Neural cell (in vitro differentiated cells): ENCODE measurements around the gene ZNF107. TPM values are rescaled to one million over a fixed set of nuclear protein-coding genes. Genes with fewer than 3 reads are reported as not detected.

Experiments
- H2AFZ ChIP-seq: fragments of 200-600, 300-800 bp; sonication (generic), shearing (Covaris generic); 2 replicates; pipeline ENCODE4 v1.6.0; 2014; ENCODE audit warnings: low read depth, mild to moderate bottlenecking, antibody characterized with exemption, low read length, moderate library complexity
- H3F3A ChIP-seq: fragments of 200-600 bp; shearing (Covaris generic); 2 replicates; pipeline ENCODE4 v1.6.1; 2016; ENCODE audit warnings: mild to moderate bottlenecking, moderate library complexity, mixed read lengths, antibody characterized with exemption, low read length; ENCODE audit not compliant: insufficient read depth, poor library complexity, severe bottlenecking
- H3K27ac ChIP-seq: fragments of 200-600, 300-800 bp; sonication (generic), shearing (Covaris generic); 2 replicates; pipeline ENCODE4 v1.5.1; 2014; ENCODE audit warnings: mild to moderate bottlenecking, low read length, moderate library complexity
- H3K27me3 ChIP-seq: fragments of 300-800, 200-600 bp; sonication (generic), shearing (Covaris generic); 2 replicates; pipeline ENCODE4 v1.6.0; 2014; ENCODE audit warnings: mild to moderate bottlenecking, low read depth, low read length, moderate library complexity; ENCODE audit not compliant: insufficient read depth
- H3K36me3 ChIP-seq: fragments of 300-800, 200-600 bp; sonication (generic), shearing (Covaris generic); 2 replicates; pipeline ENCODE4 v1.5.1; 2014; ENCODE audit warnings: mild to moderate bottlenecking, antibody characterized with exemption, low read length, moderate library complexity; ENCODE audit not compliant: insufficient read depth
- H3K4me2 ChIP-seq: fragments of 300-800, 200-600 bp; sonication (generic), shearing (Covaris generic); 2 replicates; pipeline ENCODE4 v1.6.0; 2014; ENCODE audit warnings: mild to moderate bottlenecking, low read length
- H3K4me3 ChIP-seq: fragments of 300-800, 200-600 bp; sonication (generic), shearing (Covaris generic); 2 replicates; pipeline ENCODE4 v1.5.1; 2014; ENCODE audit warnings: mild to moderate bottlenecking, low read length, moderate library complexity
- H3K79me2 ChIP-seq: fragments of 200-600 bp; shearing (Covaris generic); replicated peaks from 2 replicates; pipeline ENCODE4 v1.6.0; 2014; ENCODE audit warnings: mild to moderate bottlenecking, low read length, moderate library complexity; ENCODE audit not compliant: insufficient read depth
- H3K9ac ChIP-seq: fragments of 300-800, 200-600 bp; sonication (generic), shearing (Covaris generic); 2 replicates; pipeline ENCODE4 v1.6.1; 2016; ENCODE audit warnings: mild to moderate bottlenecking, low read length, mixed read lengths
- H3K9me2 ChIP-seq: fragments of 200-600 bp; shearing (Covaris generic); 2 replicates; pipeline ENCODE4 v1.6.1; 2016; ENCODE audit warnings: mild to moderate bottlenecking, low read length, mixed read lengths; ENCODE audit not compliant: insufficient read depth
- H3K9me3 ChIP-seq: fragments of 200-600, 300-800 bp; sonication (generic), shearing (Covaris generic); 2 replicates; pipeline ENCODE4 v1.6.1; 2016; ENCODE audit warnings: mild to moderate bottlenecking, mixed run types, low read length, moderate library complexity, mixed read lengths
- H4K20me1 ChIP-seq: fragments of 200-600 bp; shearing (Covaris generic); 2 replicates; pipeline ENCODE4 v1.6.1; 2016; ENCODE audit warnings: mild to moderate bottlenecking, mixed run types; ENCODE audit not compliant: insufficient read depth
- CTCF ChIP-seq: fragments of 450-650 bp; IDR thresholded peaks from 2 replicates; pipeline ENCODE4 v1.5.1; 2014; ENCODE audit warnings: antibody characterized with exemption, mild to moderate bottlenecking, moderate library complexity; ENCODE audit not compliant: poor library complexity, severe bottlenecking
- EP300 ChIP-seq: fragments of 450-650 bp; conservative IDR thresholded peaks from 2 replicates; pipeline ENCODE4 v1.6.1; 2014; ENCODE audit warnings: antibody characterized with exemption, mild to moderate bottlenecking, moderate library complexity; ENCODE audit not compliant: poor library complexity, severe bottlenecking
- EZH2 ChIP-seq: fragments of 200-600, 300-800 bp; shearing (Covaris generic), sonication (generic); IDR thresholded peaks from 2 replicates; pipeline ENCODE4 v1.6.1; 2014; ENCODE audit warnings: antibody characterized with exemption, low read length, borderline replicate concordance, mild to moderate bottlenecking; ENCODE audit not compliant: insufficient read depth, poor library complexity, severe bottlenecking
- MXI1 ChIP-seq: fragments of 450-650 bp; conservative IDR thresholded peaks from 2 replicates; pipeline ENCODE4 v1.6.1; 2014; ENCODE audit warnings: antibody characterized with exemption, mild to moderate bottlenecking; ENCODE audit not compliant: poor library complexity, severe bottlenecking
- POLR2AphosphoS5 ChIP-seq: IDR thresholded peaks from 2 replicates; pipeline ENCODE4 v1.6.1; 2012
- RAD21 ChIP-seq: fragments of 450-650 bp; conservative IDR thresholded peaks from 2 replicates; pipeline ENCODE4 v1.6.1; 2014; ENCODE audit warnings: antibody characterized with exemption, mild to moderate bottlenecking, moderate library complexity
- REST ChIP-seq: IDR thresholded peaks from 2 replicates; pipeline ENCODE4 v1.6.1; 2012; ENCODE audit warnings: borderline replicate concordance
- SMC3 ChIP-seq: fragments of 450-650 bp; conservative IDR thresholded peaks from 2 replicates; pipeline ENCODE4 v1.6.1; 2014; ENCODE audit warnings: antibody characterized with exemption, mild to moderate bottlenecking, moderate library complexity; ENCODE audit not compliant: poor library complexity
- TAF1 ChIP-seq: IDR thresholded peaks from 2 replicates; pipeline ENCODE4 v1.6.1; 2012; ENCODE audit warnings: low read depth
- polyA plus RNA-seq: library from polyadenylated mRNA; depleted of rRNA; stranded (reverse); fragments of >200 nt; gene quantifications from 2 replicates; pipeline ENCODE4 v1.2.3, GENCODE V29; 2014

ZNF107 gene
- polyA plus RNA-seq, 1 donor from 2014 or later, result 7.9 TPM

- no peak for TF ChIP-seq CTCF
- no peak for TF ChIP-seq EZH2
- TF ChIP-seq TAF1, result no peak
- no peak for TF ChIP-seq SMC3
- TF ChIP-seq REST, result no peak
- TF ChIP-seq MXI1, result no peak
- no peak for TF ChIP-seq POLR2AphosphoS5
- TF ChIP-seq EP300, result no peak
- TF ChIP-seq RAD21, result no peak
- Histone ChIP-seq H4K20me1 (no peaks in the 10 kb centered on the region), H3F3A (no peaks in the 10 kb centered on the region), H3K27ac (no peak overlapping the region), H3K4me3 (no peak overlapping the region), H3K27me3 (no peaks in the 10 kb centered on the region), H3K9me2 (no peaks in the 10 kb centered on the region), H3K36me3 (no peaks in the 10 kb centered on the region), H3K9ac (no peak overlapping the region), H3K9me3 (peaks cover 3% of the 10 kb centered on the region), H2AFZ (no peak overlapping the region), H3K4me2 (no peak overlapping the region), H3K79me2 (no peaks in the 10 kb centered on the region)
These were observed 22.4 kb upstream of the ZNF107 start for GRCh38 chr7:64643566-64643965.

GRCh38 chr7:64651203-64651602 is 14.7 kb upstream of the ZNF107 start:
- Histone ChIP-seq H3K4me3 (no peak overlapping the region), H3K79me2 (no peaks in the 10 kb centered on the region), H3K9ac (no peak overlapping the region), H3K4me2 (no peak overlapping the region), H3K36me3 (no peaks in the 10 kb centered on the region), H3F3A (no peaks in the 10 kb centered on the region), H3K27ac (no peak overlapping the region), H3K9me3 (no peaks in the 10 kb centered on the region), H4K20me1 (no peaks in the 10 kb centered on the region), H2AFZ (no peak overlapping the region), H3K9me2 (no peaks in the 10 kb centered on the region), H3K27me3 (no peaks in the 10 kb centered on the region)
- TF ChIP-seq TAF1 (no peak), RAD21 (no peak), POLR2AphosphoS5 (no peak), MXI1 (no peak), EP300 (no peak), EZH2 (no peak), REST (no peak), SMC3 (no peak), CTCF (no peak)
